NCI-H1417 treated with DMSO at 0.1 percent for 48 hours (cell line): Measurements from ENCODE around the gene PCIF1.
"Not testable (repeated sequence)": the region's sequence is repeated elsewhere in the genome, so short reads cannot be mapped to it uniquely, and the experiment has no call there.

ENCODE experiments used
- DNase-seq: peaks from one replicate; lab custom pipeline; 2025; lab: John Stamatoyannopoulos, UW

Gene PCIF1

DNA sequence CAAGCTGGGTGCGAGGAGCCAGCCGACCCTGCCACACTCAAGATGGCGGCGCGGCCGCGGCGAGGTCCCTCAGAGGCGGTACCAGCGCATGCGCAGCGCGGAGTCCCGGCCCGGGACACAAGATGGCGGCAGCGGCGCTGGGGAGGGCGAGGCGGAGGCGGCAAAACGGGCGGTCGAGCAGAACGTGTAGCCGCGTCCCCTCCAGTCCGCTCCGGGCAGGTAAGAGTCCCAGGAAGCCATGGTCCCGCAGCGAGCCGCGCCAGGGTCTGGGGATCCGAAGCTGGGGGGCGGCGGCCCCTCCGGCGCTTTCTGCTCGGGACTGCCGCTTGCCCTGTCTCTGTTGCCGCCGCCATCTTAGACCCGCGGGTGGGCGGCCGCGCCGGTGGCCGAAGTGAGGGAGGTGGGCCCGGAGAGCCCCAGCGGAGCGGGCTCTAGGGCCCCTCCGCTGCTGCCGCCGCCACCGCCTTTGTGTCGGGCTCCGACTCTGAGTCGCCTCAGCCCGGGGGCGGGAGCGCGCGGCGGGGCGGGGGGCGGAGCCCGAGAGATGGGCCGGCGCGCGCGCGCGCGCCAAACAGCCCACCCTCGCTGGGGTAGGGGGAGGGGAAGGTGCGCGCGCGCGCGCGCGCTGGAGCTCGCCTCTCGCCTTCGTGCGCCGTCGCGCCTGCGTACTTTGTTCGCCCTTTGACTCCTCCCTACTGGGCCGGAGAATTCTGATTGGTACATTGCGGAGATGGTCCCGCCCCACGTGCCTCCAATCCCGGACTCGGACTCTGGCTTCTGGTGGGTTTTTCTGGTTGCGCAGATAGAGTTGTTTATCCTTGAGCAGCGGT lies at the start of gene PCIF1:
TSS of gene PCIF1 (plus strand) at position 98 of the 830 bp plus-strand sequence. CDS start 4,317 bp downstream, outside the sequence.
- peak; percentile 93 for DNase-seq

DNA sequence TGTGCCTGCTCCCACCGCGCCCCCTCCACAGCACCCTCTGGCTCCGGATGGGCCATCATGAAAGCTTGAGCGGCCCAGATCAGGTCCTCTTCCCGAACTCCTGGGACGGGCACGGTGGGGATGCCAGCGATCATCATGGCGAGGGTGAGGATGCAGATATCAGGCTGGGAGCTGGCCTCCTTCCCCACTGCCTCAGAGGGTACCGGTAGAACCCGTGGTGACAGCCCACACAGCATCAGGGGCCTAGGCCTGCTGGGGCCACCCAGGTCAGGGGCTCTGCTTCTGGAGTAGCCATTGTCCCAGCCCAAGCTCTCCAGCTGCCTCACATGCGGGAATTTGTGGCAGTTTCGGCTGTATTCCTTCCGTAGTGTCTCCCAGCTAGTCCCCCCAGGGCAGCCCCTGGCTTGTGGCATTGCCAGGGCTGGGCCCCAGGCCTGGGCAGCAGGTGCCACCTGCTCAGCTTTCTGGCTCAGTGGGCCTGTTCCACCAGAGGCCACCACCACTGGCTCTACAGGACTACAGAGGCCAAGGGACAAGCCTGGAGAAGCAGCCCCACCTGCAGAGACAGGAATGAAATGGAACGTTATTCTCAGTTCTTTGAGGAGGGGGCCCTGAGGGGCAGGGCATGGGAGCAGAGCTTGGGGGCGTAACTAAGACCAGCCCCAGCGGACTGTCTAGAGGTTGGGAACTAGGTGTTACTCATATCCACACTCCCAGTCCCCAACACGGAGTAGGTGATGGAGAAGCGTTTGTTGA lies 47.7 kb upstream of the PCIF1 start:
- DNase-seq = no peak

GRCh38 chr20:45887346-45887715 lies 47.2 kb upstream of the PCIF1 start, which contains the start of gene SPATA25:
TSS of gene SPATA25 (minus strand) at chr20:45887622. CDS start at chr20:45887590, 32 bp downstream.
- no peak for DNase-seq

DNA sequence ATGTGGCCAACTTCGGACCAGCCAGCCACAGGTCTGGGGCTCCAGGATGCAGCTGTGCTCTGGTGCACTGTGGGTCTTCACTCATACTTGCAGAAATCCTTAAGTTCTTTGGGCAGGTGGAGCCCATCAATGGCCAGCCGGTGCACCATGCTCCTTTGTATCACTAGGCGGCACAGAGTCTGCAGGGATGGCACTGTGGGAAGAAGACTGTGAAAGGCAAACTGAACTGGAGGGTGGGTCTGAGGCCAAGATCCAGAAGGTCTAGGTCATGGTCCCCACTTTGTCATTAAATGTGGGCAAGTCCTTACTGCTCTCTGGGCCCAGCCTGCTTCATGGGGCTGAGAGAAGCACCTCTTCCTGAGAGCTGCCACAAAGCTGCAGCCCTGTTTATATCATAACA lies 45.8 kb upstream of the PCIF1 start:
- no peak for DNase-seq

DNA sequence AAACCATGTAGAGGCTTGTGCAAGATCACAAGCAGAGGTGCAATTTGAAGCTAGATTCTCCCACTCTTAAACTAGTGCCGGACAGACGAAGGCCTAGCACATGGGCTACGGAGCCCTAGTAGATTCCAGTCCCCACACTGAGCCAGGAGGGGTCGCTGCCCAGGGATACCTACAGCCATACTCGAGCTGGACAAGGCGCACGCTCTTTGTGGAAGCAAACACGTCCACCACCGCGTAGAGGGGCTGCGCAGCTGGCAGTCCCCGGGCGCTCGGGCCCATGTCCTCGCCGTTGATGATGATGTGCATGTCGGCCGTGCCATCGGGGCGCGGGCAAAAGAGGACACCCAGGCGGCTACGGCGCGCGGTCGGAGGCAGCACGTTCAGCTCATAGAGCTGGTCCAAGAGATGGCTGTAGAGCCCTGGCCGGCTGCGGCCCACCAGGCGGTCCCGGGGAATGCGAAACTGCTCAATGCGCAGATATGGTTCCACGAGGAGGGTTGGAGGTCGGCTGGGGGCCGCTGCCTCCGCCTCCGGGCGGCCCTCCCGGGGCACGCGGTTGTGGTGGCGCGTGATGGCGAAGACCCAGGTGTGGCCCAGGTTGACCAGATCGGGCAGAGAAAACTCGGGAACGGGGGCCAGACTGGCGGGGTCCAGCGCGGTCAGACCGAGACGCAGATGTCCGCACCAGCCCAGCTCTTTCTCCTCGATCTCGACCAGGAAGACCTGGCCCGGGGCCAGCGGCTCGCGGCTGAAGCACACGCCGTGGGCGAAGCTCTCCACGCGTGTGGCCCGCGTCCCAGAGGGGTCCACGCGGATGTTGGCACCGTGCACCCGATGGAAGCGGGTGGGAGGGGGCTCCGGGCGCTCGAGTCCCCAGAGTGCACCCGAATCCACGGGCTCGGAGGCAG lies 44.2 kb upstream of the PCIF1 start:
- peak; percentile 16 for DNase-seq

DNA sequence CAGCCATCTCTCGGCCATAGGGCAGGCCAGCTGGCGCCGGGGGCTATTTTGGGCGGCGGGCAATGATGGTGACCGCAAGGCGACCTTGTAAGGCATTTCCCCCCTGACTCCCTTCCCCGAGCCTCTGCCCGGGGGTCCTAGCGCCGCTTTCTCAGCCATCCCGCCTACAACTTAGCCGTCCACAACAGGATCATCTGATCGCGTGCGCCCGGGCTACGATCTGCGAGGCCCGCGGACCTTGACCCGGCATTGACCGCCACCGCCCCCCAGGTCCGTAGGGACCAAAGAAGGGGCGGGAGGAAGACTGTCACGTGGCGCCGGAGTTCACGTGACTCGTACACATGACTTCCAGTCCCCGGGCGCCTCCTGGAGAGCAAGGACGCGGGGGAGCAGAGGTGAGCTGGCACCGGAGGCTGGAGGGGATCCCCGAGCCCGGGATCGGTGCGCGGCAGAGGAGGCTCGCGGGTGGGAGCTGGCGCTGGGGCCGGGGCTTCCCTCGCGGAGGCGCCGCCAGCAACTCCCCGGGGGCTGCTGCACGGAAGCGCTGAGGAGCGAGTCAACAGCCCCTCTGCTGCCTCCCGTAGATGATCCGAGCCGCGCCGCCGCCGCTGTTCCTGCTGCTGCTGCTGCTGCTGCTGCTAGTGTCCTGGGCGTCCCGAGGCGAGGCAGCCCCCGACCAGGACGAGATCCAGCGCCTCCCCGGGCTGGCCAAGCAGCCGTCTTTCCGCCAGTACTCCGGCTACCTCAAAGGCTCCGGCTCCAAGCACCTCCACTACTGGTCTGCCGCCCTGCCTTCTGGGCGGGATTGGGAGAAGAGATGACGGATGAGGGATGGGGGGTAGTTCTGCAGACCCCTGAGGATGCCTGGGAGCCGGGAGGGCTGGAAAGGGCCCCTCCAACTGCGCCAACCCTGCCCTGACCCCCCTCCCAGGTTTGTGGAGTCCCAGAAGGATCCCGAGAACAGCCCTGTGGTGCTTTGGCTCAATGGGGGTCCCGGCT lies 43.2 kb upstream of the PCIF1 start, which contains the start of the genes CTSA and NEURL2:
TSS of gene CTSA (plus strand) at position 351 of the 999 bp plus-strand sequence. CDS start at position 585, 234 bp downstream.
TSS of gene NEURL2 (minus strand) at position 224 of the 999 bp plus-strand sequence. CDS start at position 7, 217 bp downstream.
- DNase-seq = peak; percentile 50

- no peak for DNase-seq
Observed at GRCh38 chr20:45892049-45892825, 42.2 kb upstream of the PCIF1 start.

DNA sequence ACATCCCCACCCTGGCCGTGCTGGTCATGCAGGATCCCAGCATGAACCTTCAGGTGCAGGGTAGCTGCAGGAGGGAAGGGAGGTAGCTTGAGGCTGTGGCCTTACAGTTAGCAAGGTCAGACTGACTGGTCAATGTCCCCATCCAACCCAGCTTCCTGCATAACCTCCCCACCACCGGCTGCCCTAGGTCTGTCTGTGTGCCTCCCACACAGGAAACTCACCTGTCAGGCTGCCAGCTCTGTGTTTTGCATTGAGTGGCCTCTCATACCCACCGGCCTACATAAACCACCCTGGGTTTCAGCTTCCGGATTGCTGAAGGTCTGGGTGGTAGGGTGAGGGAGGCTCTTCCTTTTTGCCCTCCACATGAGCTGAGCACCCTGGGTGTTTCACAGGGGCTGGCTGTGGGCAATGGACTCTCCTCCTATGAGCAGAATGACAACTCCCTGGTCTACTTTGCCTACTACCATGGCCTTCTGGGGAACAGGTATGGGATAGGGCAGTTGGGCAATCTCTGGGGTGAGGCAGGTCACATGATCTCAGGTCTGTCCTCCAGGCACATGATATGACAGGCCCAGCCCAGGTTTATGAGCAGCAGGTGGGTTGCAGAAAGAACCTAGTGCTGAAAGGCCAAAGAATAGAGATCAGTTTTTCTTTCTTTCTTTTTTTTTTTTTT lies 41.5 kb upstream of the PCIF1 start:
- no peak for DNase-seq

- no peak for DNase-seq
Observed at GRCh38 chr20:45893831-45894230, 40.7 kb upstream of the PCIF1 start.

DNA sequence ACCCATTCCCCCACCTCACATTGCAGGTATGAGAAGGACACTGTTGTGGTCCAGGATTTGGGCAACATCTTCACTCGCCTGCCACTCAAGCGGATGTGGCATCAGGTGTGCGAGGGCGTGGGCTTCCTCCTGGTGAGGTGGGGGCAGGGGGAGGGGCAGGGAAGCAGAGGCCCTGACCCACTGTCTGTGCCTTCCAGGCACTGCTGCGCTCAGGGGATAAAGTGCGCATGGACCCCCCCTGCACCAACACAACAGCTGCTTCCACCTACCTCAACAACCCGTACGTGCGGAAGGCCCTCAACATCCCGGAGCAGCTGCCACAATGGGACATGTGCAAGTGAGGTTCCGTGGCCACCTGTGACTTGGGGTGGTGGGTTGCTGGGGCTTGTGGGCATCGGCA lies 39.7 kb upstream of the PCIF1 start:
- no peak for DNase-seq

DNA sequence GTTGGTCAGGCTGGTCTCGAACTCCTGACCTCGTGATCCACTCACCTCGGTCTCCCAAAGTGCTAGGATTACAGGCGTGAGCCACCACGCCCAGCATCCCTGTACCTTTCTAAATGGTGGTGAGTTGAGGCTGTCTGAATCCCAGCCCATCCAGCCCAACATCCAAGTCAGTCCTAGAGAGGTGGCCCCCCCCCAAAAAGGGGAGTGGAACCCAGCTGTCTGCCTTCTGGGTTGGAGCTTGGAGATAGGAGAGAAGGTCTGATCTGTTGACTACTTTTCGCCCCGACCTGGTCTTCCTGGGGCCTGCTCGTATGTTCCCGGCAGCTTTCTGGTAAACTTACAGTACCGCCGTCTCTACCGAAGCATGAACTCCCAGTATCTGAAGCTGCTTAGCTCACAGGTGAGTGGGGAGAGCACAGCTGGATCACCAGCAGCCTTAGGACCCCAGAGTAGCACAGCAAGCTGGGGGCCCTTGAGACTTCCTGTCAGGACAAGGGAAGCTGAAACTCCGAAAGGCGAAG lies 37.8 kb upstream of the PCIF1 start:
- DNase-seq = no peak

DNA sequence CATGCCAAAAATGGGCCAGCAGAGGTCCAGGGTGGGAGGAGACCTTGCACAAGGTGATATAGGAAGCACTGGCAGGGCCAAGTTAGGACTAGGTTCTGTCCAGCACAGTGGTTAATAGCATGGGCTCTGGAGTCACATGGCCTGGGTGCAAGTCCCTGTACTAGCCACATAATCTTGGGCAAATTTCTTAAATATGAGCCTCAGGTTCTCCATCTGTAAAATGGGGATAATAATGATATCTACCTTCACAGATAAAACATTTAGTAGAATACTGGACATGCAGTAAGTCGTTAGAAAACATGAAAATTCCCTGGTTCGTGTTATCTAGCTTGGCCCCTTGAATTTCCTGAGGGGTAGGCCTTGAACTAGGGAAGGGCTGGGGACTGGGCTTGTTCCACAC lies 37.2 kb upstream of the PCIF1 start:
- DNase-seq = no peak

DNA sequence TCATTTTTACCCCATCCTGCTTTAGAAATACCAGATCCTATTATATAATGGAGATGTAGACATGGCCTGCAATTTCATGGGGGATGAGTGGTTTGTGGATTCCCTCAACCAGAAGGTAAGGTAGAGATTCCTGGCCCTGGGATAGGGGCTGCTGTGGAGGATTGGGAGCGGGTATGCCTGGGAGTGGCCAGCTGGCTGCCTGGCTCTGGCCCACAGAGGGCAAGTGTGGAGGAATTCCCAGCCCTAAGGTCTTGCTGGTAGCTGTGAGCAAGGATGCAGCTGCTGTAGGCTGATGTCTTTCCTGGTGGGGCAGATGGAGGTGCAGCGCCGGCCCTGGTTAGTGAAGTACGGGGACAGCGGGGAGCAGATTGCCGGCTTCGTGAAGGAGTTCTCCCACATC lies 36.8 kb upstream of the PCIF1 start:
- no peak for DNase-seq

- no peak for DNase-seq
Observed at GRCh38 chr20:45898285-45898684, 36.2 kb upstream of the PCIF1 start.

GRCh38 chr20:45899046-45899835 lies 35.2 kb upstream of the PCIF1 start:
- DNase-seq = no peak

DNA sequence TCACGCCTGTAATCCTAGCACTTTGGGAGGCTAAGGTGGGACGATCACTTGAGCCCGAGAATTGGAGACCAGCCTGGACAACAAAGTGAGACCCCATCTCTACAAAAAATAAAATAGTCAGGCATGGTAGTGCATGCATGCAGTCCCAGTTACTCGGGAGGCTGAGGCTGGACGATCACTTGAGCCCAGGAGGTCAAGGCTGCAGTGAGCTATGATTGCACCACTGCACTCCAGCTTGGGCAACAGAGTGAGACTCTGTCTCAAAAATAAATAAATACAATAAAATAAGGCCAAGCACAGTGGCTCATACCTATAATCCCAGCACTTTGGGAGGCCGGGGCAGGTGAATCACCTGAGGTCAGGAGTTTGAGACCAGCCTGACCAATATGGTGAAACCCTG lies 33.2 kb upstream of the PCIF1 start:
- DNase-seq = not testable (repeated sequence)

- DNase-seq = no peak
Observed at GRCh38 chr20:45902199-45902701, 32.2 kb upstream of the PCIF1 start.
